Activated T-helper 17 cell treated with anti-CD3 and anti-CD28 coated beads, Interleukin-2, amount 50 U/mL, for 72 hours (primary cell): Measurements from ENCODE around the gene OCIAD2. TPM values are rescaled to one million over a fixed set of nuclear protein-coding genes. Genes with fewer than 3 reads are reported as not detected.

ENCODE experiments used
- ATAC-seq: fragments of 150-1000 bp; cut with Tn5 transposase; replicated peaks from 2 replicates; pipeline ENCODE4 v1.10.0; 2021; ENCODE audit warnings: mild to moderate bottlenecking, moderate library complexity
- H3K27ac Mint-ChIP-seq: one replicate; pipeline ENCODE4 v1.8.0; 2022; ENCODE audit warnings: mixed read lengths
- H3K27me3 Mint-ChIP-seq: one replicate; pipeline ENCODE4 v1.8.0; 2022; ENCODE audit warnings: mixed read lengths
- H3K36me3 Mint-ChIP-seq: one replicate; pipeline ENCODE4 v1.8.0; 2022; ENCODE audit warnings: low read depth, mild to moderate bottlenecking, mixed read lengths
- H3K4me1 Mint-ChIP-seq: one replicate; pipeline ENCODE4 v1.8.0; 2022; ENCODE audit warnings: mixed read lengths
- H3K4me3 Mint-ChIP-seq: one replicate; pipeline ENCODE4 v1.8.0; 2022; ENCODE audit warnings: mild to moderate bottlenecking, mixed read lengths
- H3K9me3 Mint-ChIP-seq: one replicate; pipeline ENCODE4 v1.8.0; 2022; ENCODE audit warnings: mixed read lengths
- total RNA-seq, 2 donors: library from RNA; stranded (reverse); gene quantifications; one replicate each; pipeline ENCODE4 v1.2.3, GENCODE V29; 2022

The OCIAD2 gene
- total RNA-seq, result 10 to 100 TPM; 41.9 to 71.1 TPM

GRCh38 chr4:48906206-48907173, at the start of gene OCIAD2:
OCIAD2 (minus strand) TSS chr4:48906774; CDS start chr4:48904549, 2,225 bp downstream.
- Mint-ChIP-seq H3K4me1 (peaks cover 21% of the 10 kb centered on the region), H3K9me3 (no peaks in the 10 kb centered on the region), H3K27ac (peak within 1 kb of the TSS; percentile 93), H3K36me3 (peaks cover 19% of the 10 kb centered on the region), H3K27me3 (no peaks in the 10 kb centered on the region), H3K4me3 (peak within 1 kb of the TSS; percentile 90)
- ATAC-seq, result peak; percentile 67

- Mint-ChIP-seq H3K36me3 (no peaks in the 10 kb centered on the region), H3K27ac (no peak overlapping the region), H3K4me1 (no peaks in the 10 kb centered on the region), H3K27me3 (peaks cover 9% of the 10 kb centered on the region), H3K9me3 (no peaks in the 10 kb centered on the region), H3K4me3 (no peak overlapping the region)
- ATAC-seq, result no peak
Observed at GRCh38 chr4:48954314-48954713, 47.7 kb upstream of the OCIAD2 start.

- ATAC-seq, result no peak
- Mint-ChIP-seq H3K4me3 (no peak overlapping the region), H3K27ac (no peak overlapping the region), H3K27me3 (no peaks in the 10 kb centered on the region), H3K9me3 (no peaks in the 10 kb centered on the region), H3K36me3 (no peaks in the 10 kb centered on the region), H3K4me1 (no peaks in the 10 kb centered on the region)
Observed at GRCh38 chr4:48949518-48950219, 43.1 kb upstream of the OCIAD2 start.

DNA sequence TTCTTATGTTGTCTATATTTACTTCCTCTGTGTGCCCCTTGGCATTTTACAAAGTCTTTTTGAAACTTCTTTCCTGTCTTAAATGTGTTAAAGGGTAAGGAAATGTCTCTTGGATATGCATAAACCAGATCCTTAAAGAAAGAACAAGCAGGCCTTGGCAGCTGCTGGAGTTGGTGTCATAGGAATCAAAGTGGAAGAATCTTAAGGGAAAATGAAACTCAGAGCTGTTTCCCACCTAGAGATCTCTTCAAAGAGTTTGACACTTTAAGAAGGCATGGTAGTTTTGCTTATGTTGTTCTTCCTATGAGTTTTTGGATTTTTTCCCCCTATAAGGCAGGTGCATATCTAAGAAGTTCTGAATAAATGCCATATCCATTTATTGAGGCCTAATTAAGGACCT, 42.5 kb upstream of the OCIAD2 start:
- H3K27ac Mint-ChIP-seq, result no peak overlapping the region
- H3K27me3 Mint-ChIP-seq, result no peaks in the 10 kb centered on the region
- no peaks in the 10 kb centered on the region for H3K36me3 Mint-ChIP-seq
- ATAC-seq, result no peak
- no peaks in the 10 kb centered on the region for H3K9me3 Mint-ChIP-seq
- peaks cover 5% of the 10 kb centered on the region for H3K4me1 Mint-ChIP-seq
- no peak overlapping the region for H3K4me3 Mint-ChIP-seq

DNA sequence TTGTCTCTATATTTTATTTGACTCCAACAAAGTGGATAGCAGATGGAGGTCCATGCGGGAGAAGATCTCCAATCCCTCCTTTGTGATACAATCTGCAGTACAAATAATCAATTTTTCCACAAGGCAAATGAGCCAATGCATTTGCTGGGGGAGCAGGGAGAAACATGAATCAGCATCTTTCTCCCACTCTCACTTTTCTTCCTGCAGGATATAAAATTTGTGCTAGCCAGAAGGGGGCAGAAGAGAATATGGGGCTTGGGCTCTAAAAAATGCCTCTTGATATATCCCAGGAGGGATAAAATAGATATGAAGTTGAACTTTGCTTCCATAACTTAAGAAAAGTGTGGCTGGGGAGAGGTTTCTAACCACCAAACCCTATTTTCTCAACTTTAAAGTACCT, 41.2 kb upstream of the OCIAD2 start:
- no peaks in the 10 kb centered on the region for H3K27me3 Mint-ChIP-seq
- H3K4me1 Mint-ChIP-seq, result peaks cover 5% of the 10 kb centered on the region
- H3K4me3 Mint-ChIP-seq, result no peak overlapping the region
- H3K27ac Mint-ChIP-seq, result no peak overlapping the region
- H3K9me3 Mint-ChIP-seq, result no peaks in the 10 kb centered on the region
- H3K36me3 Mint-ChIP-seq, result no peaks in the 10 kb centered on the region
- ATAC-seq, result no peak

- H3K4me3 Mint-ChIP-seq, result no peak overlapping the region
- ATAC-seq, result no peak
- H3K36me3 Mint-ChIP-seq, result no peaks in the 10 kb centered on the region
- H3K4me1 Mint-ChIP-seq, result peaks cover 5% of the 10 kb centered on the region
- no peaks in the 10 kb centered on the region for H3K27me3 Mint-ChIP-seq
- H3K27ac Mint-ChIP-seq, result no peak overlapping the region
- no peaks in the 10 kb centered on the region for H3K9me3 Mint-ChIP-seq
Observed at GRCh38 chr4:48945981-48946380, 39.4 kb upstream of the OCIAD2 start.

GRCh38 chr4:48944756-48945241, 38.2 kb upstream of the OCIAD2 start:
- Mint-ChIP-seq H3K27me3 (no peaks in the 10 kb centered on the region), H3K4me1 (peaks cover 5% of the 10 kb centered on the region), H3K4me3 (peak overlapping the region; percentile 6), H3K36me3 (no peaks in the 10 kb centered on the region), H3K9me3 (no peaks in the 10 kb centered on the region), H3K27ac (no peak overlapping the region)
- peak; percentile 62 for ATAC-seq

DNA sequence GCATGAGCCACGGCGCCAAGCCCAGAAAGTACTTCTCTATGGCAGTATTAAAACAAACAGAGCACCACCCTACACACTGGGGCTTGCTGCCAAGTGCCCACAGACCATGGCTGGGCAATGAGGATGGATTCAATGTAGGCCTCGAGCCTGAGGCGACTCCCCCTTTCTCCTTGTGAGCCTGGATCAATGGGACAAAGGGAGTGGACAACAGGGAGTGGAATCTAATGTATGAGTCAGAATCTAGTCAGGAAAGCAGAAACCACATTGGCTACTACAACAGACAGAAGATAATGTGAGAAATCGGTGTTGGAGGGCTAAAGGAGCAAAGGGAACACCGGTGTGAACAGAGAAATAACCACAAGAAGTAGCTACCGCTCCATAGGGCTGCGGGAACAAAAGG, 37.7 kb upstream of the OCIAD2 start:
- Mint-ChIP-seq H3K27me3 (no peaks in the 10 kb centered on the region), H3K4me1 (peaks cover 5% of the 10 kb centered on the region), H3K27ac (no peak overlapping the region), H3K4me3 (peak overlapping the region; percentile 6), H3K36me3 (no peaks in the 10 kb centered on the region), H3K9me3 (no peaks in the 10 kb centered on the region)
- peak; percentile 5 for ATAC-seq

DNA sequence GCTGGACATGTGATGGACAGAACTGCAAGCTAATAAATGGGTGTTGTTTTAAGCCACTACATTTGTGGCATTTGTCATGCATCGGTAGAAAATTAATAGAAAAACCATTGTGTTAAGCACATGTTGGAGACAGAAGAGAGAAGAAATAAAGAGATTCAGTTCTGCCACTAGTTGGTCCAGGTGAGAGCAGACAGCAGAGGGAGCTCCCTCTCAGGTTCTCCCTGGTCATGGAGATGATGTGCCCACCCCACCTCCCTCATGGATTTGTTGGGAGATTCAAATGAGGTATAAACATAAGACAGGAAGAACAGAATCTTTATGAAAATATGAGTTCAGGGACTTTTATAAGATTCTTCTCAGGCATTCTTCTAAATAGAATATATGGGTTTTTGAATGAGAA, 36.8 kb upstream of the OCIAD2 start:
- H3K4me3 Mint-ChIP-seq, result no peak overlapping the region
- no peaks in the 10 kb centered on the region for H3K9me3 Mint-ChIP-seq
- no peaks in the 10 kb centered on the region for H3K27me3 Mint-ChIP-seq
- ATAC-seq, result no peak
- H3K27ac Mint-ChIP-seq, result no peak overlapping the region
- H3K36me3 Mint-ChIP-seq, result no peaks in the 10 kb centered on the region
- H3K4me1 Mint-ChIP-seq, result peaks cover 5% of the 10 kb centered on the region

GRCh38 chr4:48939785-48940184, 33.2 kb upstream of the OCIAD2 start:
- Mint-ChIP-seq H3K27ac (no peak overlapping the region), H3K9me3 (peaks cover 4% of the 10 kb centered on the region), H3K27me3 (peaks cover 2% of the 10 kb centered on the region), H3K4me1 (peaks cover 5% of the 10 kb centered on the region), H3K4me3 (no peak overlapping the region), H3K36me3 (no peaks in the 10 kb centered on the region)
- ATAC-seq, result no peak

DNA sequence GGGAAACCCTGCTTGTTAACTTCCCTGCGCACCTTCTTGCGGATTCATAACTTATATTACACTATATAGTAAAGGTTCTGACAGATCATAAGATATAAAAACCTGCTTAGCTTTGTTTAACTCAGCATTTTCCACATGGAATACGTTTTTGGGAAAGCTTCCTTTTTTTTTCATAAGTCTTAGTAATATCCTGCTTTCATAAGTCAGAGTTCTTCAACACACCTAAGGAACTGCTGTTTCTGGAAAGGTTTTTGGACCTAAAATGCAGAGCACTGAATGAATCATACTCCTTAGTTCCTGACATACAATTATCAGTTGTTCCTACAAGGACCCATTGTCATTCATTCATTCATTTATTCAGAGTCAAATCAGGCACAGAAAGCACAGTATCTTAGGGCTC, 32.3 kb upstream of the OCIAD2 start:
- Mint-ChIP-seq H3K27ac (no peak overlapping the region), H3K9me3 (peaks cover 4% of the 10 kb centered on the region), H3K4me3 (no peak overlapping the region), H3K4me1 (no peaks in the 10 kb centered on the region), H3K36me3 (no peaks in the 10 kb centered on the region), H3K27me3 (peaks cover 2% of the 10 kb centered on the region)
- no peak for ATAC-seq

DNA sequence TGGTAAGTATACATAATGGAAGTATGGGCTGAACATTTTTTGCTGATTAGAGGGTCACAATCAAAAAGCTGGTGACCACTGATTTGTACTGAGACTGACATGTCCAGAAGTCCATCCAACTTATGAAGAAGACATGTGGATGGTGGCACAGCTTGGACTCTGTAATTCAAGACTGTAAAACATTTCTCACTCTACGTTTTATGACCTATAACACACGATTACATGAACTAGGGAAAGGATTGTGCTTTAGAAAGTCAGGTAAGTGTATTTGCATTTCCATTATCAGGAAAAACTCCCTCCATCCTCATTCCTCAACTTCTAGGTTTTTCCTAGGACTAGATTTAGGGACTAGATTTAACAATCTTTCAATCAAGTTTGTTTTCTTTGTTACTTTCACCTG, 30.5 kb upstream of the OCIAD2 start:
- Mint-ChIP-seq H3K27ac (no peak overlapping the region), H3K27me3 (peaks cover 2% of the 10 kb centered on the region), H3K4me1 (no peaks in the 10 kb centered on the region), H3K36me3 (no peaks in the 10 kb centered on the region), H3K4me3 (no peak overlapping the region), H3K9me3 (peaks cover 4% of the 10 kb centered on the region)
- ATAC-seq, result no peak

GRCh38 chr4:48931459-48931858, 24.9 kb upstream of the OCIAD2 start:
- H3K27ac Mint-ChIP-seq, result no peak overlapping the region

GRCh38 chr4:48930654-48931053, 24.1 kb upstream of the OCIAD2 start:
- Mint-ChIP-seq H3K27ac (no peak overlapping the region), H3K36me3 (no peaks in the 10 kb centered on the region), H3K9me3 (no peaks in the 10 kb centered on the region), H3K4me1 (no peaks in the 10 kb centered on the region), H3K4me3 (no peak overlapping the region), H3K27me3 (no peaks in the 10 kb centered on the region)
- ATAC-seq, result no peak

More at GRCh38 chr4:48931459-48931858, 24.9 kb upstream of the OCIAD2 start:
- Mint-ChIP-seq H3K4me1 (no peaks in the 10 kb centered on the region), H3K4me3 (no peak overlapping the region), H3K27me3 (no peaks in the 10 kb centered on the region), H3K9me3 (no peaks in the 10 kb centered on the region), H3K36me3 (no peaks in the 10 kb centered on the region)
- ATAC-seq, result no peak

- Mint-ChIP-seq H3K27me3 (no peaks in the 10 kb centered on the region), H3K9me3 (peaks cover 7% of the 10 kb centered on the region), H3K4me3 (no peak overlapping the region), H3K4me1 (no peaks in the 10 kb centered on the region), H3K36me3 (no peaks in the 10 kb centered on the region), H3K27ac (no peak overlapping the region)
- no peak for ATAC-seq
Observed at GRCh38 chr4:48924416-48924815, 17.8 kb upstream of the OCIAD2 start.
